ENCODE results near the gene LGALS14. TPM values are rescaled to one million over a fixed set of nuclear protein-coding genes. Genes with fewer than 3 reads are reported as not detected.
A peak's percentile ranks its signal among the peaks of the same experiment; 100 is the strongest.

The LGALS14 gene
- total and polyA plus RNA-seq, 10 of the 15 experiments (the other 5 are each of a cell fraction or from before 2014, with no cell fraction given), result 5.1 to 34.6 (median 7.3) TPM

- peak; percentile 57 for TF ChIP-seq NKRF (conservative IDR thresholded peaks at IDR 0.05)
- TF ChIP-seq BACH1 (IDR thresholded peaks at IDR 0.05; ENCODE audit: borderline replicate concordance), result peak; percentile 69; the same call in 1 of the 2 replicates
- no peak for TF ChIP-seq SREBF1 (IDR thresholded peaks at IDR 0.05; ENCODE audit: low read length)
- no peak for TF ChIP-seq ELK1 (IDR thresholded peaks at IDR 0.05; ENCODE audit: low read depth, low read length)
- TF ChIP-seq PRDM15 (CRISPR knock-in tag; IDR thresholded peaks at IDR 0.05), result no peak
- TF ChIP-seq SMARCA5 (IDR thresholded peaks at IDR 0.05), result 0 out of 2 replicates have a peak, but pooled peaks have one; percentile 39
- no peak for TF ChIP-seq EED (IDR thresholded peaks at IDR 0.05; ENCODE audit: low read depth)
- TF ChIP-seq MAX (IDR thresholded peaks at IDR 0.05; ENCODE audit: low read depth, low read length), result no peak; the same call in 1 of the 2 replicates
- TF ChIP-seq CREM (IDR thresholded peaks at IDR 0.05; ENCODE audit: low read depth), result no peak
Measured at GRCh38 chr19:39679791-39680168, 24.5 kb upstream of the LGALS14 start (continued).

Measured in GM12878 (cell line).